Measurements from ENCODE around the gene SPDYE4. TPM values are rescaled to one million over a fixed set of nuclear protein-coding genes. Genes with fewer than 3 reads are reported as not detected.
"Not testable (repeated sequence)": the region's sequence is repeated elsewhere in the genome, so short reads cannot be mapped to it uniquely, and the experiment has no call there.

The SPDYE4 gene, protein sequence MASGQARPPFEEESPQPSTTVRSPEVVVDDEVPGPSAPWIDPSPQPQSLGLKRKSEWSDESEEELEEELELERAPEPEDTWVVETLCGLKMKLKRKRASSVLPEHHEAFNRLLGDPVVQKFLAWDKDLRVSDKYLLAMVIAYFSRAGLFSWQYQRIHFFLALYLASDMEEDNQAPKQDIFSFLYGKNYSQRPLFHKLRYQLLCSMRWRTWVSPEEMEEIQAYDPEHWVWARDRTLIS
- not detected for total RNA-seq

DNA sequence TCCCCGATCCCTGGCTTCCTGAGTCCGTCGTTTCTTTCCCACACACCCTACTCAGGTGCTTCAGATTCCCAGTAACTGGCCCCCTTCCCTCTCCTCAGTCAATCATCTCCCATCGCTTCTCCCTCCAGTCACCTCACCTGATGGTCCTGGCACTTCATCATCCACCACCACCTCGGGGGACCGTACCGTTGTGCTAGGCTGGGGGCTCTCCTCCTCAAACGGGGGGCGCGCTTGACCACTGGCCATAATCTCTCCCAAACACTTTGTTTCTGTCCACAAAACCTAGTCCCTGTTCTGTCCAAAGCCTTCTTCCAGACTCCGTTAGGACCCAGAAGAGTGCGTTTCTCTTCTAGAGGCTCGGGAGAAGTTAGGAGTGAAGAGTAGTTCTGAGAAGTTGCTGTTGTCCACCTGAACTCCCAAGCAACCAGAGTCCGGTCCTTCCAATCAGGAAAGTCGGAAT is at the start of gene SPDYE4:
TSS of gene SPDYE4 (minus strand) at position 410 of the 460 bp plus-strand sequence. CDS start at position 246, 164 bp downstream.
- DNase-seq (ENCODE audit: low spot score): no peak

DNA sequence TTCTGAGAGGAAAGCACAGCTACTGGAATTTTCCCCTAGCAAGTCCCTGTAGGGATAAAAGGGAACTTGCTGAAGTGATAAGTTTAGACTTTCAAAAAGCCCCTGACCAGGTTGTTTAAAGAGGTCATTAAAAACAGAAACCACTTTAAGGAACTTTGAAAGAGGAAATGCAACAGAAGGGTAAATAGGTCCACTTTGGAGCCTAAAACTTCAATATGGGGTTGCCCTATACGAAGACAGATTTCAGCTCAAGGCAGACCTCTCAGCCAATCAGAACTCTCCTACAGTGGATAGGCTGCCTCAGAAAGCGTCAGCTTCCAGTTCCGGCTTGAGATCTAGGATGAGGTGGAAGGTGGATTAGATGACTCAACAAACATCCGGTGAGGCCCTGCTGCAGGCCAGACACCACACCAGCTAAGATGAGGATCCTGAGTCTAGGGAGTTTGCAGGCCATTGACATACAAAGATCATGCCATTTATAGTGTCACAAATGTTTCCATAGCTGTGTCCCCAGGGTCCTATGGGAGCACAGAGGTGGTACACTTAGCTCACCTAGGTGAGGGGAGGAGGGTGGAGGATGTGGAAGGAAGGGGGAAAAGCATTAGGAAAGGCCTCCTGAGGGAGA is 48.7 kb upstream of the SPDYE4 start:
- DNase-seq (ENCODE audit: low spot score) (no peak), ATAC-seq (peak; percentile 42)

More for the DNA sequence above, at the start of gene SPDYE4:
- ATAC-seq: no peak

DNA sequence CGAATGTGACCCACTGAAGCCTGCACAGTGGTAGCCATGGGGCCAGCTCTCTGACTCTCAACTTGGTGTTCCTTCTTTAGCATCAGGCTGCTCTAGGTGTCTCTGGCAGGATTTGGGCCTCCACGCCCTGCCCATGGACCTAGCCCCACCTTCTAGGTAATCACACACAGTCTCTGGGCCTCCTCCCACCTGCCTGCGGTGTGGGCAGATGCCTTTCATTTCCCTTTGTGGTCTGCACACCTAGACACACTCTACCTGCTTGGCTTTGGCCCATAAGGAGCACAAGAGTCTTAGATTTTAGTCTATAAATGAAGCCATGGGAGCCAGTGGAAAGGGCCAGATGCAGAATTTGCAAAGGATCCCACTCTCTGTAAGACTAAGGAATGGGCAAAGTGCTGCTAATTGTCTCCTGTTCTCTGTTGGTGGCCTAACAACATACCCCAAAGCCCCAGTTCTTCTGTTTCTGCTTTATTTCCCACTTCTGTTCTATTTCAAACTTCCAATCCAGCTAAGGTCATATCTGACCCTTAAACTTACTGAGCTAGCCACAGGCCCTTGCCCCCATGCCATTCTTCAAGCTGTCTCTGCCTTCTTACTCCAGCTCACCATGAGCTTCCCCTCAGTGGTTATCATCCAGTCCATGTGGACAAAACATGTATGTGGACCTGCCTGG is 48.0 kb upstream of the SPDYE4 start:
- ATAC-seq: no peak
- no peak for DNase-seq (ENCODE audit: low spot score)

DNA sequence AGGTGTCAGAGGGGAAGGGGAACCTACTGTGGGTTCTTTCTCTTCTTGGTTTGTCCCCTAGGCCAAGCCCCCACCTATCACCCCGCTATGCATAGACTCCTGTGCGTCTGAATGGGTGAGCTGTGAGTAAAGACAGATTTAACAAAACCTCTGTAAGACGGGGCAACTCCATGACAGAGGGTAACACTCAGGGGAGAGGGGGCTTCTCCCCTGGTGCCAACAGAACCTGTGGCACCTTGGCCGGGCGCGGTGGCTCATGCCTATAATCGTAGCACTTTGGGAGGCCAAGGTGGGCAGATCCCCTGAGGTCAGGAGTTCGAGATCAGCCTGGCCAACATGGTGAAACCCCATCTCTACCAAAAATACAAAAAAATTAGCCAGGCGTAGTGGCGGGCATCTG is 47.0 kb upstream of the SPDYE4 start:
- DNase-seq (ENCODE audit: low spot score); ATAC-seq: not testable (repeated sequence)

DNA sequence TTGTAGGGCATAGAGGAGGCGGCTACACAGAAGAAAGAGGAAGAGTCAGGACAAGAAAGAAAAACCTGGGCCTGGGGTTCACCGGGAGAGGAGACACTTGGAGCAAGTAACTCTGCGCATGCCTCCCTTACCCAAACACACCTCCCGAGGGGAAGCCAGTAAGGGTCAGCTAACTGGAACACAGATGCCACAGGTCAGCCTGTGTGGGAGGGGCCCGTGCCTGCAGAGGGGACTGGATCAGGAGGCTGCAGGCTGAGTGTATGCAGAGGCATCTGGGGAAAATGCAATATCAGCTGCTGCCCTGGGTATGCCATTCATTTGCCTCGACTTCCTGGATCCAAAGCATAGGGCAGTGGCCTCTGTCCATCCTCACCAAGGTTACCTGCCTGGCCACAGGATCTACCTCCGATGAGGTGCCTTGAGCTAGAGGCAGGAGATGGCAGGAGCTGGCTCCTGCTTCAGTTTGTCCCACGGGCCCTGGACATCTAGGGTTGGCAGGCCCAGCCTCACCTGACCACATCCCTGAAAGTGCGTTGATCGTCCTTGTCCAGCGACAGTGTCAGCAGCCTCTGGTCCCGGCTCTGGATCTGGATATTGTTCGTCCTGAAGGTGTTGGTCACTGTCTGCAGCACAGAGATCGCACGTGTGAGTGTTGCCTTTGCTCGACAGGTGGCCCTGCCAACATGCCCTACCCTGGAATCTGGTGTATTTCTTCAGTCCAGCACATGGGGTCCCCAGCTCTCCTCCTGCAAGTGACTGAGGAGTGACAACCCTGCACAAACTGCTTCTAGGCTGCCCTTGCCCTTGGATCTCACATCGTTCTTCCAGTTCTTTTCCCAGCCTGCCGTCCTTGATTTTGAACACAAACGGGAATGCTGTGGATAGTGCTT is 45.4 kb upstream of the SPDYE4 start:
- DNase-seq (ENCODE audit: low spot score): no peak

DNA sequence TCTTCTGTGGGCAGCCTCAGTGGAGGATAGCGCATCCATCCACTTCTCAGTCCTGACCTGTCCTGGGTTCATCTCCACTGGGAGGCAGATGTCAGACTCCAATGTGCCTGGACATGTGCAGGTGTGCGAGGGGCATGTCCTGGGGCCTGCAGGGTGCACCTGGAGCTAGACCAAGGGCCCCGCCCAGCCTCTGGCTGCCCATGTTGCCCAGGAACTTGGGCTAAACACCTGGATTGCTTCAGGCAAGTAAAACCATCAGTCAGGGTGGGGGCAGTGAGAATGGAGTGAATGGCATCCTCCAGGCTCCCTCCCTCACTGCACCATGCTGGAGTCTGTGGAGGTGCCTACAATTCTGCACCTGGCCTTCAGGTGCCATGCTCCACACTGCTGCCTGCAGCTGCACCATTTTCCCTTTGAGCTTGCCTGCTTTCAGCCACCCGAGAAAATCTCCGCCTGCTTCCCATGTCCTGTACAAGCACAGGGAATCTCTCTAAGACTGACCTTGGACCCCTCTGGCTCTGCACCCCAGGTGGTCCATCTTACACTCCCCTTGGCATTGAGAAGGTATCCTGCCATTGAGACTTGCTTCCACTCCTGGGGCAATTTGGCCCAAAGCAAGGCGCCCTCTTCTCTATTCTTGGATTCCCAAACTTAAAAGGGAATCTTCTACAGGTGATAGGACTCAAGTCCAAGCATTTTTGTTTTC is 42.9 kb upstream of the SPDYE4 start:
- no peak for DNase-seq (ENCODE audit: low spot score)
- ATAC-seq: no peak

More for the DNA sequence above, 45.4 kb upstream of the SPDYE4 start:
- ATAC-seq: no peak

DNA sequence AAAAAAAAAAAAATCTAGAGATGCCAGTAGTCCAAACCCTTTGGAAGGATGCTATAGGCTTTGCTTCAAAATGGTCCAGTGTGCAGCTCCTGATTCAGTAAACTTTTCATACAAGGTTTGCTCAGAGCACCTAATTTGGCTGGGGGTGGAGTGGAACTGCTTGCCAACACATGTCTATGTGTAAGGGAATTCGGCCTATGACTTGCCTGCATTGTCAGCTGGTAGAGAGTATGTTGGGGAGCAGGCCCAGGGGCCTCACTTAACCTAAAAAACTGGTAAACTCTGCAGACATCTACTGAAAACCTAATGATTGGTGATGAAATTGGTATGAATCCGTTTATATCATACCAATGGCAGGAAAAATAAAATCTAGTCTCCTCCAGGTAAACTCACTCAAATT is 42.3 kb upstream of the SPDYE4 start:
- ATAC-seq: no peak
- DNase-seq (ENCODE audit: low spot score): no peak

DNA sequence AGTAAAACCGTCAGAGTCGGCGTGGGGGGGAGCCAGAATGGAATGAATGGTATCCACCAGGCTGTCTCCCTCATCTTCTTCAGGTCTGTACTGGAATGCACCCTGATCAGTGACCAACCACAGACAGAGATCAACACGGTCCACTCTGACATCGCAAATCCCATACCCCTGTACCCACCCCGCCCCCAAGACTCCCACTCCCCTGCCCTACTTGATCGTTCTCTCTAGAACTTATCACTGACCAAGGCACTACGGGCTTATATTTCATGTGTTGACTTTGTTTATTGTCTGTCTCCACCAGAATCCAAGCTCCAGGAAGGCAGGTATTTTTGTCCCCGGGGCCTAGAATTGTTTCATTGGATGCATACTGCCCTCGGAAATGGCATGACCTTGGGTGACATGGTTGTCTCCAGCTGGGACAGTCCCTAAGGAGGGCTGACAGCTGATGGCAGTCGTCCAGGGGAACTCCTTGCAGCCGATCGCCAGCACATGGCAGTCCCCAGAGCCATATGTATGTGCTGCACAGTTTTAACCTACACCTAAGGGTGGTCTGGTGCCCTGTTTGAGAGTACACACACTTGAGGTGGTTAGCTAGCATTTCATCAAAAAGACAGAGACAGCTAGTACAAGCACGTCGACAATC is 41.3 kb upstream of the SPDYE4 start:
- DNase-seq (ENCODE audit: low spot score) (no peak), ATAC-seq (no peak)

DNA sequence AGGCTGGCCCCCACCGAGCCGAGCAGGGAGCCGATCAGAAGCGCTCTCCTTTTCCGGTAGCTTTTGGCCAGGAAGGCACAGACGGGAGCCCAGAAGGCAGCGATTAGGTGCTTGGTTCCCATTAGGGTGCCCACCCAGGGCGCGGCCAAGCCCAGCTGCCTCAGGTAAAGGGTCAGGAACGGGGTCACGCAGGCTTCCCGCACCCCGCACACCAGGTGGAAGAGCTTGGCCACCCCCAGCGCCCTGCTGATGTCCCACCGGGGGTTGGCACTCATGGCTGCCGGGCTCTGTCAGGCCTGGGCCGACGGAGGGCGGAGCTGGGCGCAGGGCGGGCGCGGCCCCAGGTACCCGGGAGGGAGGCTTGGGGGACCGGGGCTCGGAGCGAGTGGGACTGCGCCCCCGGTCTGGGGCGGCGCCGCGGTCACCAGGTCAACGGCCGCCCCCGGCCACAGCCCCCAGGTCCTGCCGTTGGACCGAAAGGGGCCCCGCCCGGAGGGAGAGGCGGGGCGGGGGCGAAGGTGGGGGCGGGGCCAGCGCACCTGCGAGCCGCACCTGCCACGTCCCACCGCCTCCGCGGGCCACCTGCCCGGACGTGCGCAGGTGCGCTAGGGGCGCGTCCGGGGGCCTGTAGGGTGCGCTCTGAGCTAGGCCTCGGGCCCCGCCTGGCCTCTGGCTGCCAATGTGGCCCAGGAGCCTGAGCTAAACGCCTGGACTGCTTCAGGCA is 40.7 kb upstream of the SPDYE4 start, which contains the start of gene MFSD6L:
TSS of gene MFSD6L (minus strand) at position 520 of the 724 bp plus-strand sequence. CDS start at position 275, 245 bp downstream.
- DNase-seq (ENCODE audit: low spot score) (no peak), ATAC-seq (peak; percentile 38)

DNA sequence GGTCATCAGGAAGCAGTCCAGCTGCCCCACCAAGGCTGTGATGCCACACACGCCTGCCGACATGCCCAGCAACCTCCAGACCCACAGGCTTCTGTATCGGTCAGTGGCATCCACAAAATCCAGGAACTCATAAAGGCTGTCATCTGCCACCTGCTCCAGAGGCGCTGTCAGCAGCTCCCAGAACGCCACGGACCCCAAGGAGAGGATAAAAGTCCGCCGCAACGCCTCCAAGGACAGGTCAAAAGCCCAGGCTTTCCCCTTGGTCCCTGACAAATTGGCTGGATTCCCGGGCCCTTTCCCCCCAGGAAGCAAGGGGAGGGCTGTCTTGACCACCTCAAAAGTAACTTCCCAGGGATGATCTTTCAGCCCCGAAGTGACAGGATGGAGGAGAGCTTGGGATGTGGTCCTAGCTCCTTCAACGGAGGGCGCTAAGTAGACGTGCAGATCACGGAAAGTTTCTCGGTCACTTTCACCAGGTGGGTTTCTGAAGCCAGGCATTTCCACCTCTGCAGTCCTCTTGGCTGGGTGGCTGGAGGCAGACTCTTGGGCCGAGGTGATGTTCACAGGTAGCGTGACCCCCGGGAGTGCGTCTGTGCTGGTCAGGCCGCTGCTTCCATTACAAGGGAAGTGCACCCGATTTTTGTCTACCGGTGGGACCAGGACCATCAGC is 40.0 kb upstream of the SPDYE4 start:
- DNase-seq (ENCODE audit: low spot score) (no peak), ATAC-seq (no peak)

DNA sequence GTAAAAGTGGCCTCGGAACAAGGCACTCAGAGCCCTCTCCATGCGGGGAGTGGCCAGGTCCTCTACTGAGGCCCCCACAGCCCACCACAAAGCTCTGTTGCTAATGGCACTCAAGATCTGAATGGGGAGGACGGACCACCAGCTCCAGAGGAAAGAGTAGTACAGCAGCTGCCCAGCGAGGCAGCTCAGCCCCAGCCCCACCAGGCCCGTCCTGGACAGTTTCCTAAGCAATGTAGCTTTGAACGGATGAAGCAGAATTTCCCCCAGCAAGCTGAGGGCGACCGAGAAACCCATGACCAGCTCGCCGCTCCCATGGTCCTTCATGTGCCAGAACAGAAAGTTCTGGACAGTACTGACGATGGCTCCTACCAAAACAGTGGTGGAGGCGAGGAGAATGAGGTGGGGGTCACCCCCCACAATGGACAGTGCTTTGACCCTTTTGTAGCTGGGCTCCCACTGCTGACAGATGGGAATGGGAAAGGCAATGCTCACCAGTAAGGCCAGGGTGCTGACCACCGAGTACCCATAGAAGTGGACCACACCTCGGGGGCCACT is 39.4 kb upstream of the SPDYE4 start:
- ATAC-seq: no peak
- no peak for DNase-seq (ENCODE audit: low spot score)

DNA sequence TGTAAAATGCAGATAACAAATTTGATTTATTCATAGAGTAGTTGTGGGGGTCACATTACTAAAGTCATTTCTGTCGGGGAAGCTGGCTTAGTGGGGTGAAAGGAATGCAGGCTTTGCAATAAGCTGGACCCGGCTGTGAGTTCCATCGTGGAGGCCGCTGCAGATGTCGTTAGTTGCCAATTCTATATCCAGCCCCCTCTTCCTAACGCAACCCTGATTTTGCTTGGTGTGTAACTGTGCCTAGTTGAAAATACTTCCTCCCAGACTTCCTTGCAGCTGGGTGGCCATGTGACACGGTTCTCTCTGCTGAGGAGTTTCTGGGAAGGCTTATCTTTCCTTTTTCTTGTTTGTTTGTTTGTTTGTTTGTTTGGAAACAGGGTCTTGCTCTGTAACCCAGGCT is 36.3 kb upstream of the SPDYE4 start:
- ATAC-seq: no peak
- DNase-seq (ENCODE audit: low spot score): no peak

DNA sequence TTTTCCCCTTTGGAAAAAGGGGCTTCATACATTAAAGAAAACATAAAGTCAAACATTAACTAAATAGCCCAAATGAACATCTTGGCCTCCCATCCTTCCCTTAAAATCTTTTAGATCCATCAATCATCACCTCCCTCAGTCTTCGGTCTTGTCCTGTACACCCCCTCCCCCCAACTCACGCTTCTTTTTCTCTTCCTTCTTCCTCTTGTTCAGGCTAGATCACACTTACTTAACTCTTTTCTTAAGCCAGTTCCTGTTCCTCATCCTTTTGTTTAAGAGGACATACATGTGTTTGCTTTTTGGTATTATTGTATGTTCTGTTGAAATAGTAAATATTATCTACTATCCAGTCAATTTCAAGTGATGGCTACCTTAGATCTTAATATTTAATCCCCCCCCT is 35.3 kb upstream of the SPDYE4 start:
- ATAC-seq (no peak), DNase-seq (ENCODE audit: low spot score) (no peak)

DNA sequence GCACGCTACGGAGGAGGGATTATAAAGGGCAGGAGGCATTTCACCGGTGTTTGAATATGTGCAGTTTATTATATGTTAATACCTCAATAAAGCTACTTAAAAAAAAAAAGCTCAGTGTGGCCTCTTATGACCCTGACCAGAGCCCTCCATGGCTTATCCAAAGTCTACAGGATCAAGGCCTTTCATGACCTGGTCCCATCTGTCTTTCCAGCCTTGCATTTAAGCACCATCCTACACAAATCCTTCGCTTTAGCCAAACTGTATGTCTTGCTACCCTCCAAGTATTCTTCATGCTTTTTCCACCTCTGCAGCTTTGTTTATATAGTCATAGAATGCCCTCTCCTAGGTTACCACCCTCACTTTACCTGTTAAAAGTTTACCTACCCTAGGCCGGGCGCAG is 34.3 kb upstream of the SPDYE4 start:
- DNase-seq (ENCODE audit: low spot score): no peak
- ATAC-seq: no peak

DNA sequence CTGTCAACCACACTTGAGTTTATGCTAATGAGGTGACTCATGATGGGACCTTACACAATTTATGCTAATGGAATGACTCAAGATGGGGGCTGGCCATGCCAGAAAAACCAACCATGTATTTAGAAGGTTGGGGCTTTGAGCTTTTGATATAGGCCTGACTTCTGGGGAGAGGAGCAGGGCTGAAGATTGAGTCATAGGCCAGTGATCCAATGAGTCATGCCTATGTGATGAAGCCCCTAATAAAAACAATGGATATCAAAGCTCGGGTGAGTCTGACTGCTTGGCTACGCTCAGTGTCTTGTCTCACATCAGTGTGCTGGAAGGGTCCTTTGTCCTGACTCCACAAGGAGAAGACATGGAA is 33.5 kb upstream of the SPDYE4 start:
- ATAC-seq (no peak), DNase-seq (ENCODE audit: low spot score) (no peak)

DNA sequence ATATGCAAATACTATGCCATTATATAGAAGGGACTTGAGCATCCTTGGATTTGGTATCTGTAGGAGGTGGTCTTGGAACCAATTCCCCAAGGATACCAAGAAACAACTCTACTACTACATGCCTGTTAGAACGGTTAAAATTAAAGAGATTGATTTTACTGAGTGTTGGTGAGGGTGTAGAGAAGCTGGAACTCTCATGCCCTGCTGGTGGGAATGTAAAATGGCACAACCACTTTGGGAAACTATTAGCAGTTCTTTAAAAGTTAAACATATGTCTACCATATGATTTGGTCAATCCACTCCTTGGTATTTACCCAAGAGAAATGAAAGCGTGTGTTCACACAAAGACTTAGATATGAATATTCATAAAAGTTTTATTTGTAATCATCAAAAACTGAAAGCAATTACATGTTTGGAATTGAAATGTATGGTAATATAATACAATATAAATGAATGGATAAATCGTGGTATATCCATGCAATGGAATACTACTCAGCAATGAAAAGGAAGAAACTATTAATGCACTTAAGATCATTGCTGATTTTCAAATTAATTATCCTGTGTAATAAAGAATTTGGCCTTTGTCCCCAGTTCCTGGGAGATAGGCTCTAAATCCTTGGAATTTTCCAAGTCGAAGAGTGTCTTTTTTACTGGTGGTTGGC is 33.0 kb upstream of the SPDYE4 start:
- no peak for ATAC-seq

DNA sequence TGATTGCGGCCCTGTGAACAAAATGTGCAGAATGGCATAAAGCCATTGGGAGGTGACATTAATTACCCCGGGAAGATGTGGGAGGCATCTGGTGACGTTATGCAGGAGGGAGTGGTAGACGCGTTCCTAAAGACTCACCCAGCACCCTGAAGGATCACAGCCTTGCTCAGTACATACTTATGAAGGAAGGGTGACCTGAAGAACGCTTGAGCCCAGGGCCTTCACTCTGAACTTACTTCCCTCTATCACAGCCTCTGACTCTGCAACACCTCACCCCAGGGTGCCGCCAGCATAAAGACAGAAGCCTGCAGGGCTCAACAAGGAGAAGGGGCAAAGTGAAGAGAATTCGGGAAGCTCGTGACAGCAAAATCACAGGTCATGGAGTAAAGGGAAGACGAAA is 31.4 kb upstream of the SPDYE4 start:
- no peak for DNase-seq (ENCODE audit: low spot score)
- ATAC-seq: no peak

More for the DNA sequence above, 33.0 kb upstream of the SPDYE4 start:
- DNase-seq (ENCODE audit: low spot score): no peak

DNA sequence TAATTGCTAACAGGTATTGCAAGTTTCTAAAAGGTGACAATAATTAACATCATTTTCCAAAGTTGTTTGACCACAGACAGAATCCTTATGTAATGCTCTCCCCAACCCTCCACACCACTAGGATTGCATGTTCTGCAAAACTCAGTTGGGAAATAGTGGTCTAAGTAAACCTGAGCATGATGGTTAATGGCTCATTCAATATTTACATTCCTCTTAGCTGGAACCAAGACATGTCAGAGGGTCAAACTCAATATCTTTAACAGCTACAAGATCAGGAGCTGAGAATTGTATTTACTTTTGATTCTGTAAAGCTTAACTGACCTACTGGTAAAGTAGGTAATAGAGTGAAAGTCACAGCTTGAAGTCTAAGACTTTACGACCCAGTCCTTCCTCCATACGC is 30.7 kb upstream of the SPDYE4 start:
- ATAC-seq (no peak), DNase-seq (ENCODE audit: low spot score) (no peak)
